Measurements from ENCODE around the gene ATP8B2.

- no peak for TF ChIP-seq CTCF (IDR thresholded peaks at IDR 0.05; ENCODE audit: borderline replicate concordance, extremely low read depth, low read length, poor library complexity, severe bottlenecking)
- no peak for TF ChIP-seq EZH2 (IDR thresholded peaks at IDR 0.05; ENCODE audit: borderline replicate concordance, low read depth, low read length, severe bottlenecking)
Measured at GRCh38 chr1:154391086-154391770, 65.9 kb downstream of the ATP8B2 start.

Data from DND-41 (cell line).